GM12801 (cell line): ENCODE results near the gene CXCL17.

Experiments used
- CTCF ChIP-seq: IDR thresholded peaks from one replicate; pipeline ENCODE4 v1.5.1; 2011; ENCODE audit warnings: control low read depth; ENCODE audit not compliant: insufficient read length; ENCODE audit errors: extremely low read depth

The CXCL17 gene

GRCh38 chr19:42411581-42412178, 31.1 kb downstream of the CXCL17 start:
- no peak for TF ChIP-seq CTCF

- TF ChIP-seq CTCF, result no peak
These were observed 32.4 kb downstream of the CXCL17 start for GRCh38 chr19:42410371-42410770.

GRCh38 chr19:42409477-42409876, 33.3 kb downstream of the CXCL17 start:
- TF ChIP-seq CTCF, result no peak

- no peak for TF ChIP-seq CTCF
These were observed 35.0 kb downstream of the CXCL17 start for GRCh38 chr19:42407816-42408175.

GRCh38 chr19:42407085-42407815, 35.5 kb downstream of the CXCL17 start:
- no peak for TF ChIP-seq CTCF

GRCh38 chr19:42406111-42406510, 36.6 kb downstream of the CXCL17 start:
- no peak for TF ChIP-seq CTCF

GRCh38 chr19:42403586-42403985, 39.2 kb downstream of the CXCL17 start:
- TF ChIP-seq CTCF, result no peak
